HG03108 (cell line): ENCODE results near the gene CYP4B1.

ENCODE experiments used
- ATAC-seq: cut with Tn5 transposase; IDR thresholded peaks from one replicate; pipeline ENCODE4 v1.9.1; 2021; ENCODE audit warnings: moderate library complexity; ENCODE audit not compliant: unreplicated experiment

Gene CYP4B1

DNA sequence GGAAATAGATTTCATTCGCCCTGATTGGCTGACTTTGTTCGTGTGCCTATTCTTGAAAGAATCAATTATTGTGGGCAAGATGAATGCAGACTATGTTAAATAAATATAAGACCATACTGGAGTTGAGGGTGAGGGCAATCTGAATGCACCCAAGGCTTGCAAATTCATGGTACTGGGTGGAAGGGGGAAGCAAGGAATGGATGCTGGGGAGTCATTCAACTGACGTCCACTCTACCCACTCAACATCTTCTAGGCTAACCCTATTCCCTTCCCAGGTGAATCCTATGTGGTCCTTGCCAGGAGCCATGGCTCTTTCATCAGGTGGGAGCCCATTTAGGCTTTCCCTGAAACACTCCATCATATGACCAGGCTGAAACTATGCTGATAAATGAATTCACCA is 5.7 kb upstream of the CYP4B1 start:
- no peak for ATAC-seq

DNA sequence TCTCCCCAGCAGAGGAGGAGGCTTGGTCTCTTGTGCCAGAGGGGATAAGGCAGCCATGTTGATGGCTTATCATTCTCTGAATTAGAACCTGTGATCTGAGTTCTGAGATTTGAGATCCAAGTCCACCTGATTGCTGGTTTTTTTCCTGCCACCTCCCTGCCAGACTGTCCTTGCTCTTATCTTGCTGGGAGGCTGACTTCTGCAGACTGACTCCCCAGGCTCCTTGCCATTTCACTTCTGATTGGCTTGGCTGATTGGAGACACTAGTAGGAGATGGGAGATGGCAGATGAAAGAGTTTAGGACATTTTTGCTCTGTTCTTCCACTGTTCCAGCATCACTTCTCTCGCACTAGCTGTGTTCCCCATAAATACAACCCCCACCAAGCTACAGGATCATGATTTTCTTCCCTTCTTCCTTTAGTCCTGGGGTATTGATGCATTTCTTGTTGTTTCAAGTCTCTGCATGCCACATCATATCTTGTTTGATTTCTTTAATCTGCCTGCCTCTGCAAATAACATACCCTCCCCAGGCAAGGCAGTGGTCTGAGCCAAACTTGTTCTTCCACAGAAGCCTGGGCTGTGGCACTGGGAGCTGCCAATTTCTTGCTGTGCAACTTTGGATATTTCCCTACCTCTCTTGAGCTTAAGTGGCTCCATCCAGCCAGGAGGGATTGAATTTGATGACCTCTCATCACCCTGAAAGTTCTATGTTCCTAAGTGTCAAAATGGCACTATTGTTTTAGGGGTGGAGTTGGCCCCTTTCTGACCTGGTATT is 963 bp upstream of the CYP4B1 start:
- ATAC-seq, result no peak

DNA sequence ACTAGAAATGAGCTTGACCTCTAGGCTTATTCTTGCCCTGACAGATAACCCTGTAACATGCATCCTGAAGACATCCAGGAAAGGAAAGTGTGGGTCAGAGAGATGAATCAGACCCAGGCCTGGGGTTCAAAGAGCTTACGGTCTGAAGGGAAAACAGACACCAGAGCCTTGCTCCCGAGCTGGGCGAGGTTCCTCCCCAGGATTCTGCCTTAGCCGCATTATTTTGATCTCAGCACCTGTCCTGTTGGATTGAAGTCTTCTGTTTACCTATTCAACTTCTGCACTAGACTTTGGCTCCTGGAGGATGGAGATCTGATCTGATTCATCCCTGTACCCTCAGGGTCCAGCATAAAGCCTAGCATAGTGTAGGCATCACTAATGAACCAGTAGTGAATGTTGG is 1.9 kb downstream of the CYP4B1 start:
- no peak for ATAC-seq

DNA sequence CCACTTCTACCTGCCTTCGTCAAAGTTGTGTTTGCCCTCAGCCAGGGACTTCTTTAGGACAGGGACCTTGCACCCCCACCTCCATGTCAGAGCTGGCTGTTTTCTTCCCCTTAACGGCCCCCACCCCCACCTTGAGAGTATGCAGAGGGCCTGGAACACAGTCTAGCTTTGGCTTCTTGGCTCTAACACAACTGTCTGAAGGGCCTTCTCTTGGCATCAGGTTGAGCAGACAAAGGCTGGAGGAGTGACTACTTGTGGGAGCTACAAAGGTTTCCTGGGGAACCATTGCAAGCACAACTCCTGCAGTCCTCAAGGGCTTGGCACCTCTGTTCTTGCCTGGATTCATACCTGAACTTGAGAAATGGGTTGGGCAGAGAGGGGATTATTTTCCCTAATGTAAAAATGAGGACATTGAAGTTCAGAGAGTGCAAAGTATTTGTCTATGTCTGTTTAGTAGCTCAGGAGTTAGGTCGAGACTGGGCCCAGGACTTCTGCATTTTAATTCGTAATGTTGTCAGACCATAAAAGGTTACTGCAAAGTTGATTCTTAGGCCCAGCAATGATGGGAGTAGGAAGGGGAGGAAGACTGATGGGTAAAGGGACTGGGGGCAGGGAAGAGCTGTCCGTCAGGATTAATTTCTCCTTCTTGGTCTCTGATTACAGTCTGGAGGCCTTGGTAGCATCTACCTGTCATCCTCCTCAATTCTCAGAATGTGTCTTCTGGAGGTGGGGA is 2.6 kb downstream of the CYP4B1 start:
- ATAC-seq, result no peak

DNA sequence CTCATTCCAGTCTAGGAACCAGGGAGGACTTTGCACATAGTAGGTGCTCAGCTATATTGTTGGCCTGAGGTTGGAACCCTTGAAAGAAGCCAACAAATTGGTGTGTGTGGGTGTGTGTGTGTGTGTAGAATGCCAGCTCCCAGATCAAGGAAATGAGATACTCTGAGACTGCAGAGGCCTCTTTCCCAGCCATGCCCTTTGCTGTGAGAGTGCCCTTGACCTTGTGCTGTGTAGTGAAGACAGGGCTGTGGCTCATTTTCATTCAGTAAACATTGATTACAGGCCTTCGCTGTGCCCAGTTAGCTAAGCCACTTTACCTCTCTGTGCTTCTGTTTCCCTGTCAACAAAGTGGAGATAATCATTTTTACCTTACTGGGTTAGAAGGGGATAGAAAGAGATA is 3.2 kb downstream of the CYP4B1 start:
- no peak for ATAC-seq

DNA sequence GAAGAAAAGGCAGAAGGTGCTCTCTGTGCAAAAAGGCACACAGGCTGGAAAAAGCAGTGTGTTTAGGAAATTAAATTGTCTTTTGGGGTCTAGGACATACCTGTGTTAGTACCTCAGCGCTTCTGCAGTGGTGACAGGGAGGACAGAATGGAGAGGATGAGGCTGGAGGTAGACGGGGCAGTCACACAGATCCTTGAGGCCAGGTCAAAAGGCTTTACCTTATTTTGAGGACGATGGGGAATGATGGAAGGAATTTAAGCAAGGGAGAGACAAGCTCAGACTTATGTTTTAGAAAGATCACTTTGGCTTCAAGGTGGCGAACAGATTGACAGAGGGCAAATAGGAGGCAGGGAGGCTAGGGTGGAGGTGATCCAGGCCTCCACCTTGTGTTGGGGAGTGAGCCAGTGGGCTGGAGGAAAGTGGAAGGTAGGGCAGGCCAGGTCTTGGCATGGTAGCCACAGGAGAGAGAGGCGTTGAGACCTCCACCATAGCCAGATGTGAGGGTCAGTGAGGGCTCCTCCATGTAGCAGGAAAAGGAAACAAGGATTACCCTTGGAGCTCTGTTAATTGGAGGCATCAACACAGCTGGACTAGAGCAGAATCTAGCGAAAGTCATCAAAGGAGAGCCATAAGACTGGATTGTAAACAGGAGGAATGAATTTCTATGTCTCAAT is 4.2 kb downstream of the CYP4B1 start:
- ATAC-seq, result no peak

DNA sequence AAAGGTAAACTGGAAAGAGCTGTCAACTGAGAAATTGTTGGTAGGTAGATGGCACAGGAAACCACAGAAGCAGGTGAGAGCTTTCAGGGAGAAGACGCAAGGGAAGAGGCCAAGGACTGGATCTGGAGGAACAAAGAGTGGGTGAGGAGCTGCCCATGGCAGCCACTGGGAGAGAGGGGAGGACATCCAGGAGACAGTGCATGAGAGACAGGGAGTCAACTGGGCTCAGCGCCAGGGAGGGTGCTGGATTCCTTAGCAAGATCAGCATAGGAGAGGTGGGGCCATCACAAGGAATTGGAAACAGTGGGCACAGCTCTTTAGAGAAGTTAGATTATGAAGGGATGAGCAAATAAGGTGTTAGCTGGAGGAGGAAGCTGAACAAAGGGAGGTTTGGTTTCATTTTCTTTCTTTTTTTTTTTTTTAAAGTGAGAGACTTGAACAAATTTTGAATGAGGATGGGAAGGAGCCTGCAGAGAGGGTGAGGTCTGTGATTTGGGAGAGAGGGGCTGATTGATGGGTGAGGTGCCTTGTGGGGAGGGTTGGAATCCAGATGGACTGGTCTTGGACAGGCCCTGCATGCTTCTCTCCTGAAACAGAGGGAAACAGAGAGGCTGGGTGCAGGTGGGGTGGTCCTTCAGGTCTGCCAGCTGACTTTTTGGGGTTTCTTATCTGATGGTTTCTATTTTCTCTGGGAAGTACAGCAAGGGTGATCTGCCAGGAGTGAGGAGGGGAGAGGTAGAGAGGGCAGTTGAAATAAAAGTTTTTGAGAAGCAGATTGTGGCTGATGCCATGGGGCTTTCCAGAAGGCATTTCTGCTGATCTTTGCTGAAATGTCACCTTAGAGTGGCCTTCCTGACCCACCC is 5.4 kb downstream of the CYP4B1 start:
- ATAC-seq, result no peak

DNA sequence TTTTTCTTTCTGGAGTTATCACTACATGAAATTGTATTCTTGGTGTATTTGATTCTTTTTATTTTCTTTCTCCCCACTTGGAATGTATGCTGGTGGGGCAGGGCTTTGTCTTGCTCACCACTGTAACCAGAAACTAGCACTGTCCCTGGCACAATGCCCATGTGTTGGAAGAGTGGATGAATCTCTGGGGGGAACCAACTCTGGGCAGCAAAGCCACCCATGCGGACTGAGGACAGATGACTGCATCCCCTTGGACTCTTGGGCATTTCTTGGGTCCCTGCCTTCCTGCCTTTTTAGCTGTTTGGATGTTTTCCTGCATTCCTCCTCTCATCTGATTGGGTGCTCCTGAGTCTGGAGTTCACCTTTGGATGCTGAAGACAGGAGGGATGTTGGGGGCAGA is 6.1 kb downstream of the CYP4B1 start:
- no peak for ATAC-seq

DNA sequence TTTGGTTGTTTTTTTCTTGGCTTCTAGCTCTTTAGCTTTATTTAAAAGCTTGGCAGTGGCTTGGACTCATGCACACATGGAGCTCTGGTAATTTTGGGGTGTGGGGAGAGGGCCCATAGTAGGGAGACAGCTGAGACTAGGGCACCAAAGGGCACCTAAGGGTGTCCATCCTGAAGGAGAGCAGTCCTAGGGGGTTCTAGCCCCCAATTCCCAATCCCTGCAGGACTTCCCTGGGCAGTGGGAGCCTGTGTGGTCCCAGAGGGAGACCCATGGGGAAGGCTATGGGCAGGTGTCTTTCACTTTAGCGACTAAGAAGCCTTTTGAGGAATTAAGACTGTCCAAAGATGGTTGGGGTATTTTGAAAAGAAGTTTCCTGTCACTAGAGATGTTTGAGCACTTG is 6.9 kb downstream of the CYP4B1 start:
- no peak for ATAC-seq

DNA sequence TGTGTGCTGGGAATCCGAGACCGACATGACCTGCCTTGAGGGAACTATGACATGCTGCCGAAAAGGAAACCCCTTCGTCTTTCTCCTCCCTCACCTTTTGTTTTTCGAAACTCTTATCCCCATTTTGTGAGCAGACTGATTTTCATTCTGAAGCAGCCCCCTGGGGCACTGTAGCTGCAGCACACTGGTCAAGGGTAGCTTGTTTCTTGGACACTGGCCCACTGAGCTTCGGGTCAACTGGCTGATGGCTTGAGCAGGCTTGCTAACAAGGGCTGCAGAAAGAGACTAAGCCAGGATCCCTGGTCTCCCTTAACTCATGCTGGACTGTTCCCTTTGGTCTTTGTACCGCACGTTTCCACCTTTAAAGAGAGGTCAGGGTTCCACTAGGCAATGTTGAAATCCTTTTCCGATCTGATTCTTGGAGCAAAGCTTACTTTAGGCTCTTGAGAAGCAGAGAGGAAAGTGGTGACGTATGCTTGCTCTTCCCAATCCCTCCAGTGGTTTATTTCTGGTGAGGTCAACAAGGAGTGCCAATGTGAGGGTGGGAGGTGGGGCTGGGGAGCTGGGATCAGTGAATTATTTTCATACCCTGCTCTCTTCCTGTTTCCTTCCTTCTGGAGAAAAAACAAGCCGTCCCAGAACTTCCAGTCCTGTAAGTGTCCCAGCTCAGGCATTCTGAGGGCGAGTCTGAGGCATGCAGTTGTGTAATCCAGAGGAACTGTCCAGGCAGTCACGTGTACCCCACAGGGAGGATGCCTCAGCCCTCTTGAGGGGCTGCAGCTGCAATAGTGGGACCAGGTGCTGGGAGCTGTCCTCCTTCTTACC is 7.6 kb downstream of the CYP4B1 start:
- no peak for ATAC-seq

DNA sequence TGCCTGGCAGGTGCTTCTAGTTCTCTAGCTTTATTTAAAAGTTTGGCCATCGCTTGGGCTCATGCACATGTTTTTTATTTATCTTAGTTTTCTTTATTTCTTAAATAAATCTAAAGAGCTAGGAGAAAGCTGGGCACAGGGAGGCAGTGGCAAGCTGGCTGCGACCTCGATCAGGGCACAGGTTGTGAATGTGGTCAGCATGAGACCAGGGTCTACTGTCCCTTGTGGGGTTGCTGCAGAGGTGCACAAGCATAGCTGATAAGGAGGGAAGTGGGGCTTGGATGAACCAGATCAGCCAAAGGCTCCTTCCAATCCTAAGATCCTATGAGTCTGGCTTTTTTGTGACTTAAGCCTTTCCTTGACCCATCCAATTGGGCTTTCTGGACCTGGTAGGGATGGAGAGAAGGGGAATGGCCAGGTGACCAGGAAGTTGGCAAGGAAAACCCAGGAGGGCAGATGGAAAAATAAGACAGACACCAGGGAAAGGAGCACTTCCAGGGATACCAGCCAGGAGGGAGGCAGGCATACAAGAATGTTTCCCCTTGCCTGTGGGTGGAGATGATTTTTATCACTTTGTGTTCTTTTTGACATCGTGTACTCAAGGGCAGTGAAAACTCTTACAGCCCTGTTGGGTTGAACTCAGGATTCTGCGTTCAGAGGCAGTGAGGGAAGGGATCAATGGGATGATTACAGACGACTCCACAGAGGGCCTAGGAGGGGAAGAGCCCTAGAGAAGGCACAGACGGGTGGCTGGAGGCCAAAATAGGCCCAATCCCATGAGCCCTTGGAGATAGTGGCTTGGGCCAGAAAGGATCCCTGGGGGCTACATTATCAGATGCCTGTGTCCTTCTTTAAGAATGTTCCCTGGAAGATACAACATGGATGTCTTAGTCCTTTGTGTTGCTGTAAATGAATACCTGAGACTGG is 8.5 kb downstream of the CYP4B1 start:
- no peak for ATAC-seq

DNA sequence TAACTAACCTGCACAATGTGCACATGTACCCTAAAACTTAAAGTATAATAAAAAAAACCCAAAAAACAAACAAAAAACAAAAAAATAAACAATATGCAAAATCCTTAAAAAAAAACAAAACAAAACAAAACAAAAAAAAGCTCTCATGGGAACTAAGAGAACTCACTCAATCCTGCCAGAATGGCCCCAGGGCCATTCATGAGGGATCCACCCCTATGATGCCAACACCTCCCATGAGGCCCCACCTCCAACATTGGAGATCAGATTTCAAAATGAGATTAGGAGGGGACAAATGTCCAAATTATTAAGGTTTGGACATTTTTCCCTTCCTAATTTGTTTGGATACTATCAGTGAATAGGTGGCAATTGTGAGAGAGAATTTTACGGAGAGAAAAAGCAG is 10.2 kb downstream of the CYP4B1 start:
- ATAC-seq, result no peak

DNA sequence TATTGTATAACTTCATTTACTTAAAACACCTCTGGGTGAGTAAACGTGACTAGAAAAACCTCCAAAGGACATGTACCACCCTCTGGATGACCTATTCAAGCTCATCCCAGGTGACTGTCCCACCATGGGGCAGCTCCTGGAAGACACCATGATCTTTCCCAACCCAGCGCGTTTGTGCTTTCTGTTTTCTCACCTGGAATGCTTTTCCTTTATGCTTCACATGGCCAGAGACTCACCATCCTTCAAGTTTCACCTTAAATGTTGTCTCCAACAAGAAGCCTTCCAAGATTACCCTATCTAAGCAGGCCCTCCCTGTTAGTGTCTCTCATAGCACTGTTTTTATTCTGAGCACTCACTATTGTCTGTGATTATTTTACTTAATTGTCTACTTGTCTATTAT is 11.1 kb downstream of the CYP4B1 start:
- ATAC-seq, result no peak

DNA sequence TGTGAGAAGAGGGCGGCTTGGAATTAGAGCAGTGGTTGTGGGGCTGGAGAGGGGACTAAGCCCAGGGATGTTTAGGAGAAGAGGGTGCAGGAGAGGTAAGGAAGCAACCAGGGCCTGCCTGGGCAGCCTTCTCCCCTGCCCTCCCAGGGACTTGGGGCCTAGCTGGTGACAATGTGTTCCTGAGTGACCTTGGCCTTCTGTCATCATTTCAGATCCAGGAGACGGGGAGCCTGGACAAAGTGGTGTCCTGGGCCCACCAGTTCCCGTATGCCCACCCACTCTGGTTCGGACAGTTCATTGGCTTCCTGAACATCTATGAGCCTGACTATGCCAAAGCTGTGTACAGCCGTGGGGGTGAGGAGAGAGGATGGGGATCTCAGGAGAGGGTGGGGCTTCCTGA is 11.8 kb downstream of the CYP4B1 start:
- no peak for ATAC-seq

DNA sequence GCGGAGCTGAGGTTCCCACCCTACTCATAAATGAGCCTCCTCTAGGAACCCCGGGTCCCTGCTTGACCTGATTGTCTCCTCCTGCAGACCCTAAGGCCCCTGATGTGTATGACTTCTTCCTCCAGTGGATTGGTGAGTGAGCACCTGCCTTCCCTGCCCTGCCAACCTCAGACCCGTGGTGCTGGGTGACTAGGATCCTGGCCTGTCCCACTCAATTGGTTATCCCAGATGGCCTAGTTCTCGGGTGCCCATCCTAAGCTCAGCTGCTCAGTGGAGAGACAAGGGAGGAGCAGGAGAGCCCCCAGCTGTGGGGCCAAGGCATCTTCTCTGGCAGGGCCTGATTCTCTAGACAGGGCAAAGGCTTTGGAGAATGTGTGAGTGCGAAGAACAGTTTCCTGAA is 12.2 kb downstream of the CYP4B1 start:
- ATAC-seq, result no peak

DNA sequence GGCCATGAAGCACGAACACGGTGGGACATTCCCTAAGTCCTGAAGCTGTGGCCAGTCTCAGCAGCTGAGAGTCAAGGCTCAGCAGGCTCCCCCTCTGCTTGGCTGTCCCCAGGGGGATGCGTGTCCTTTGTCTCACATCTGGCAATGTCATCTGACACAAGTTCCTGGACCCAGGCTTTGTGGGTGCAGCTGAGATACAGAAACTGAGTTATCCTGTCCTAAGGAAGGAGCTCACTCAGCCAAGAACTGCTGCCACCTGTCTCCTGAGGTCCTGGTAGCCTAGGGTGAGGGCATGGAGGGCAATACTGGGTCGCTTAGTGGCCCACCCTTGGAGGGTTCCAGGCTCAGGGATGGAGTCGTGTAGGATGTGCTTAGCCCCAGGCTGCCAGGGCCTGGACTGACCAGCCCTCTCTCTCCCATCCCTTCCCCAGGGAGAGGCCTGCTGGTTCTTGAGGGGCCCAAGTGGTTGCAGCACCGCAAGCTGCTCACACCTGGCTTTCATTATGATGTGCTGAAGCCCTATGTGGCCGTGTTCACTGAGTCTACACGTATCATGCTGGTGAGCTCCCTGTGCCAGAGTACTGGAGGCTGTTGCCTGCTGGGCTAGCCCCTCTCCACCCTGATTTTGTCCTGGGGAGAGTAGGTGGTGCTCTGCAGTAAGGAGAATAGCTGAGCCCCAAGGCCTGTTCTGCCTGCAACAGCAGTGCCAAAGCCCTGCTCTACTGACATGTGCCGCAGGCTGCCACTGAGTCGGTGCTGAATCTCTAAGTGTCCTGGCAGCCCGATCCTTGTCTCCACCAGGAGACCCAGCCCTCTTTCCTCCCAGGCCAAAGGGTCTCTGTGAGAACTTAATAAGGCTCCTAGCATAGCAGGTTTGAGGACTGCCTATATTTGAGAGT is 13.5 kb downstream of the CYP4B1 start:
- ATAC-seq, result no peak

DNA sequence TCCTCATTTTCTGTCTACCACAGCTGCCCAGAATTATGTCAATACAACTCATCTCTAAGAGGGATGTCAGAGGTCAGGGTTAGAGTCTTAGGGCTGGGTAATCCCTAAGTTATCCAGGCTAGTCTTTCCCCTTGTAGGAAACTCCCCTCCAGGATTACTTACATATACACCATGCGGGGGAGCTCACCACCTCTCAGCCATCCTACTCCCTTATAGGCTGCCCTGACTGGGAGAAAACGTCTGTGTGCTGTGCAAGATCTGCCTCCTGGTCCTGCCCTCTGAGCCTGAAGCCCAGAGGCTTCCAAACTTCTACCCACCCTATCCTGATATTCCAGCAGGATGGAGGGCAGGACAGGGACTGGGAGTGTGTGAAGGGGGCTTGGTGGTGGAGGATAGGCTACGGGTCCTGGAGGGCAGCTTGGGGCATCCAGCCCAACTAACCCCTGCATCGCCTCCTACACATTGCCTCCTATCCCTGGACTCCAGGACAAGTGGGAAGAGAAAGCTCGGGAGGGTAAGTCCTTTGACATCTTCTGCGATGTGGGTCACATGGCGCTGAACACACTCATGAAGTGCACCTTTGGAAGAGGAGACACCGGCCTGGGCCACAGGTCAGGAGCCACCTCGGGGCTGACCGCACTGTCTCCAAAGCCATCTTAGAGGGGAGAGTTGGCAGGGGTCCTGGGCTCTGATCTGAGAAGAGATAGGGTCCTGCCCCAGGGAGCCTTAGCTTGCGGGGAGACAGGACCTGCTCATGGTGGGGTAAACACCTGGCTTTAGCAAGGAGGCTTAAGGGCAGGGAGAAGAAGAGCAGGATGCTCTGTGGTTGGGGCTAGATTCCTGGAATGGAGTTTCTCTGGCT is 14.4 kb downstream of the CYP4B1 start:
- no peak for ATAC-seq
